Stromal cell of bone marrow (primary cell): Measurements from ENCODE around the gene TMEM115.

Experiments
- DNase-seq: peaks from one replicate; pipeline ENCODE4 v3.0.0-alpha.2; 2012; ENCODE audit warnings: low read depth

TMEM115 gene, protein sequence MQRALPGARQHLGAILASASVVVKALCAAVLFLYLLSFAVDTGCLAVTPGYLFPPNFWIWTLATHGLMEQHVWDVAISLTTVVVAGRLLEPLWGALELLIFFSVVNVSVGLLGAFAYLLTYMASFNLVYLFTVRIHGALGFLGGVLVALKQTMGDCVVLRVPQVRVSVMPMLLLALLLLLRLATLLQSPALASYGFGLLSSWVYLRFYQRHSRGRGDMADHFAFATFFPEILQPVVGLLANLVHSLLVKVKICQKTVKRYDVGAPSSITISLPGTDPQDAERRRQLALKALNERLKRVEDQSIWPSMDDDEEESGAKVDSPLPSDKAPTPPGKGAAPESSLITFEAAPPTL

DNA sequence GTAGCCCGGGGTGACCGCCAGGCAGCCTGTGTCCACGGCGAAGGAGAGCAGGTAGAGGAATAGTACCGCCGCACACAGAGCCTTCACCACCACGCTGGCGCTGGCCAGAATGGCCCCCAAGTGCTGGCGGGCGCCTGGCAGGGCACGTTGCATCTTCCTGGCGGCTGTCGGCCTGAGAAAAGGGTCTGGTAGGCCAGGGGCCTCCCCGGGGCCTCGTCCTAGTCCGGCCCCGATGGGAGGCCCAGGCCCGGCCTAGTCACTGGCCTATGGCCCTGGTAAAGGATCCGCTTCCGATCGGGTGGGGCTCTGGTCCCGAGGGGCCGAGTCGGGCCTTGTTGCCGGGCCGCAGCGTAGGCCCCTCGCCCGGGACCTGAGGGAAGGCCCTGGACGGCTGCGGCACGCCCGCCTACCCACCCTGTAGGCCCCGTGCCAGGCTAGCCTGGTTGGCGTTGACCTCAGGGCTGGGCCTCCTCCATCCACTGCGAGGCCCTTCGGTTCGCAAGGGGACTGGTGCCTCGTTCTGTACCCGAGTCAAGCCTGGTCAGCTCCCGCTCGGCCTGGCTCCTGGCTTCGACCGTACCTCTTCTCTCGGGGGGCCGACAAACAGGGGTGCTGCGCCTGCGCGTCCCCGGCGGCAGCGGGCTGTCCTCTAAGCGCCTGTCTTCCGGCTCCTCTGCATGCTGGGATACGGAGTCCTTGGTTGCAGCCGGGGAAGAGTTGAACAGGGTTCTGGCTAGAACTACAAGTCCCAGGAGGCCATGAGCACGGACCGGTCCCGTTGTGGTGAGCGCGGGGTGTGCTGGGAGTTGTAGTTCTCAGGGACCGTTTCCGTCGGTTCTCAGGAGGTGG is at the start of gene TMEM115:
Gene TMEM115 (minus strand): TSS at position 611 of the 849 bp plus-strand sequence. CDS start 458 bp downstream, at position 153.
- peak; percentile 99 for DNase-seq

DNA sequence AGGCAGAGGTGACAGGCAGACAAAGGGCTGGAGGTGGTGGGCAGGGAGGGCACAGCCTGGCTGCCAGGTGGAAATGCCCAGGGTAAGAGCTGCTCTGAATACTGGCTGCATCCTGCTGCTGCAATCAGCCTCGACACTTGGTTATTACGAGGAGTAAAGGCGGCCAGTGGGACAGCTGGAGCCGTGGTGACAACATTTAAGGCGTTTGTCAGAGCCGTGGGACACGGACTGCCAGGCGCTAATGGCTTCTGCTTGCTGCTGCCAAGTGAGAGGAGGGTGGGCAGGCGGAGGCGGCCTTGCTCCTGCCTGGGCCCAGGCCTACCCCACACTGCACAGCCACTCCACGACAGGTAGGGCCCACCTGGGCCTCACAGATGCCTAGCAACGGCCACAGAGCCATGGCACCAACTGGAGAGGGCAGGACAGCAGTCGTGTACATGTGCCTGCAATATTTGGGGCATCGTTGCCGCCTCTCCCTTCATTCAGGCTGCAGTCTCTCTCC is 49.2 kb upstream of the TMEM115 start:
- no peak for DNase-seq

DNA sequence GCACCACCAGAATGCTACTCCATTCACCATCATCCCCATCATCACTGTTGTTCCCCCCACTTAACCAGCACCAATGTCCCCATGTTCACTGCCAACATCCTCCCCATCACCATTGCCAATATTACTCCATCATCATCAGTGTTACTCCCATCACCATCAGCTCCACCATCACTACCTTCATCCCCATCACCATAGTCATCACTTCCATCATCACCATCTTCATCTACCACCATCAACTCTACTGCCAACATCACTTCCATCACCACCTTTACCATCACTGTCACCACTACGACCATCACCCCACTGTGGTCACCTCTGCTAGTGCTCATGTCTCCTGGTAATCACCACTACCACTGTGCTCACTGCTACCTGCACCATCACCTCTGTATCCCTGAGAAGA is 47.2 kb upstream of the TMEM115 start:
- DNase-seq = no peak

DNA sequence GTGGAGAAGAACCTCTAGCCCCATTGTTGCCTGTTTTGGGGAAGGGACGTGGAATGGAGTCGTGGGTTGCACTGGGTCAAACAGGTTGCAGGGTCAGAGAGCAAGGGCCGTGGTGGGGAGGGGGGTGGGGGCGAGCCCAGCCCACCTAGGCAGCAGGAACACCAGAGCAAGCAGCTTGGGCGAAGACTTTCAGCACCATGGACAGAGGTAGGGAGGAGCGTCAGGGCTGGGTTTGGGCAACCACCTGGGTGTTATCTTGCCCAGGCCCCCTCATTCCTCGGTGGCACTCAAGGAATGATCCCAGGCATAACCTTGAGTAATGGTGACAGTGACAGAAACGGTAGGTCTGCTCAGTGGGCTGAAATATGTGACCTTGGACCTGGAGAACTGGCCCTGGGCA is 45.9 kb upstream of the TMEM115 start:
- no peak for DNase-seq

DNA sequence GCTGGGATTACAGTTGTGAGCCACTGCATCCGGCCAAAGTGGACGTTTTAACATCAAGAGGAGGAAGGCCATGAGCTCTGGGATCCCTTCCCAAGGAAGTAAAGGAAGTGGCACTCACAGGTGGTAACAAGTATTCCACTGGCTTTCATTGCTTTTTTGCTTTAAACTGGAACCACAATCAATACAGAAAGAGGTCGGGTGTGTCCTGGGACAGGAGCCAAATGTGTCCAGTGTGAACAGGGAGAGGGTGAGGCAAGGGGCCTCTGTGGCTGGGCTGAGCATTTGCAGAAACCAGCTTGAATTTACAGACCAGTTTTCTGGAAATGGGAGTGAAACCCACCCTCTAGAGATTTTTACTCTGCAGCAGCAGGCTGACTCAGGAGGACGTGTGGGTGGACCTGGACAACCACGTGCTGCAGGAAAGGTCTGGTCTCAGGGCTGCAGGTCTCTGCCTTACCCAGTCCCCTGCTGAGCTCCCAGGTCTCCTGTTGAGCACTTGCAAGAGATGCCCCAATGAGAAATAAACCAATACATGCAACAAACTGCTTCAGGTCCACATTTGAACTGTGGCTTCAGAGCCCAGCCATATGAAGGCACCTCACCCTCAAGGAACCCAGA is 42.8 kb upstream of the TMEM115 start:
- no peak for DNase-seq

DNA sequence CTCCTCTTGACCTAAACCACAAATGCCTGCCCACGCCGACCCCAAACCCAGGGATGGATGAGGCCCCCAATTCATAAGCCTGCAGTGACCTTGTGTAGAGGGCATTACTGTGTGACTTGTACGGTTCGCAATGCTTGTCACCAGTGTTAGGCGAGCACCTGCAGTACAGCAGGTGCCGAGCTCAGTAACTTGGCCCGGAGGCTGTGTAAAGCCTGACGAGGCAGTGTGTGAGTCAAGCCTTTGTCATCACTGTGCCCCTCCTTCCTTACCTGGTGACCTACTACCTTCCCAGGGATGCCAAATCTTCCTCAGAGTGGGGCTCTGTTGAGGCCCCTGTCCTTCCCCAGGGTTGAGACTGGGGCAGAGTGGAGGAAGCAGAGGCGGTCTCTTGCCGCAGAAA is 37.2 kb upstream of the TMEM115 start:
- no peak for DNase-seq

DNA sequence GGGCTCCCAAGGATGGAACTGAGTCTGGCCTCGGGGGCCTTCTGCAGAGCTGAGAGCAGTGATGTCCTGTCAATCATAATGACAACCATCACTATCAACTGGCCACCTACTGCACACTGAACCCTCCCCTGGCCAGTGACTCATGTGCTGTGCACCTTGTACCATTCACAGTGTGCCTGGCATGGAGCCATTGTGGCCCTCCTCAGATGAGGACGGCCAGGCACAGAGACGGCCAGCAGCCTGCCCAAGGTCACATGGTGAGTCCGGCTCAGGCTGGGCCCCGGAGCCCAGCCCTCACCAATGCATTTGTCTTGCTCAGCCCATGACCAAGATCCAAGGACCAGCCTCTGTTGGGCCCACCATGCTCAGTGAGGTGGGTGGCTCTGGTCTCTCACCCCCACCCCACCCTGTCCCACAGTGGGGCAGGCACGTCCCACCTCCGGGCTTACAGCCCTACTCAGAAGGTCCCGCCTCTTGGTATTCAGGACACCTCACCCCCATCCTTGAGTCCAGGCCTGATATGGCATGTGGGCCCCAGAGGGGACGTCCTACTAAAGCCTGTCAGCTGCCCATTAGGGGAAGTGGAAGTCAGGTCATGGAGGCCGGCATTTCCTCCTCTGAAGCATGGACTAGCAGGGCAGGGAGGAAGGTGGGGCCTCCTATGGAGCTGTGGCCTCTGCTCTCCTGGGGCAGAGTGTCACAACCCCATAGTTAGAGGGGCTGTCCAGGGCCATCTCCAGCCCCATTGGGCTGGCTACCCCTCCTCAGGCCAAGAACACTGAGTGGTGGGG is 35.9 kb upstream of the TMEM115 start:
- no peak for DNase-seq

DNA sequence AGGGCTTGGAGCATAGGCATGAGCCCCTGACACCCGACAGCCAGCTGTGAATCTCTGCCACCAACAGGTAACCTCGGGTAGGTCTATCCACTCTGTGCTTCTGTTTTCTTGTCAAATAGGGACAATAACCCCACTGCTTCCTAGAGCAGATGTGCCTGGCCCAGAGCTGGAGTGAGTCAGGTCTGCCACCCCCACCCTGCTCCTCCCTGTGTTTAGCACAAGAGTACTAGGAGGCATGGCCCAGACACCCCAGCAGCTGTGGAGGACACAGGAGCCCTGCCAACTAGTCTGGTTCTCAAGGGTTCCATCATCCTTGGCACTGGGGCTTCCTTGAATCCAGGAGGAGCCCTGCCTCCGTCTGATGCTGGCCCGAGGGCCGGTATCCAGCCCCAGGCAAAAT is 33.7 kb upstream of the TMEM115 start:
- no peak for DNase-seq

DNA sequence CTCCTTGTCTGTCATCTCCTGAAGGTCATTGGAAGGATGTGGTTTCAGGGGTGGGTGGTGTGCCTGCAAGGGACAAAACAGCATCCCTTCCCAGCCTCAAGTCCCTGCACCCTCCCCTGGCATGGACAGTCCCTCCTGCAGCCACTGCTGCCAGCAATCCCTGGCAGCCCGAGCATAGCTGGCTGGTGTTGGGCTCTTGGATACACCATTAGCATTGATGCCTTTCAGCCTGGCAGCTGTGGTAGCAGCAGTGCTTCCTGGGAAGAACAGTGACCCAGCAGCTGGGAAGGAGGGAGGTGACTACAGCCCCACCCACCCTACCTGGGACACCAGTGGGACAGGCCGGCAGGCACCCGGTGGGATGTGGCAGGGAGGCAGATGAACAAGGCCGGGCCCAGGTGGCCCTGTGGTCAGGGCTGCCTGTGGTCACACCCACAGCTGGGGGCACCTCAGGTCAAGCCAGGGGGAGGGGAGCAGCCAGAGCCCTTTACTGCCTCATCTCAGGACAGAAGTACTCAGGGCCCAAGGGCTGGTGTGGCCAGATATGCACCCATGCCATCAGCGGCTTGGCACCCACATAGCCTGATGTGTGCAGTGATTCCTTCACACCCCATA is 32.9 kb upstream of the TMEM115 start:
- no peak for DNase-seq

DNA sequence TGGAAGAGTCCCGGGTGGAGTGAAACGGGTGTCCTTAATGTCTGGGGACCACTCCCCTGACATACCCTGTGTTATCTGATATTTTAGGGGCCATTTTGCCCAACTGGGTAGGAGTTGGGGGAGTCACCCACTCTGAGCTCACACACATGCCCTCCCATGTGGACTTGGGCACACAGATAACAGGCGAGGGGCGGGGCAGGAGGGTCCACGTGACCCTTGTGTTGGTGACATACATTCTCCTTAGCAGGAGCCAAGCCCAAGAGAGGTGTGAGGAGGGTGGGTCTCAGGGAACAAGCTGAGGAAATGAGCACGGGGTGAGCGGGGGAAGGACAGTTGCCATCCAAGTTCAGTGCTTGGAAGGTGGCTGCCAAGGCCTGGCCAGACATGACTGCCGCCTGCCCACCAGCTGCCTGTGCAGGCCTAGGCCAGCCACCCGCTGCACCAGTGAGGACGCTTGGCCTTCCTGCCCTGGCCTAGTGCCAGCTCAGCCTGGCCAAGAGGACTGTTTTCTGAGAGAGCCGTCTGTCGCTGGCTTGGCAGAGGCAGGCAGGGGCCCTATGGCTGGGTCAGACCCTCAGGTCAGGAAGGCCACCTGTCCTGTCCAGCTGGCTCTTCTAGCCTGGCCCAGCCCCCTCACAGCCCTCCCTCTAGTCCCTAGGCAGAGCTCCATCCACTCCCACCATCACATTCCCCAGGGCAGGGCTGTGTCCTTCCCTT is 31.3 kb upstream of the TMEM115 start:
- DNase-seq = no peak

DNA sequence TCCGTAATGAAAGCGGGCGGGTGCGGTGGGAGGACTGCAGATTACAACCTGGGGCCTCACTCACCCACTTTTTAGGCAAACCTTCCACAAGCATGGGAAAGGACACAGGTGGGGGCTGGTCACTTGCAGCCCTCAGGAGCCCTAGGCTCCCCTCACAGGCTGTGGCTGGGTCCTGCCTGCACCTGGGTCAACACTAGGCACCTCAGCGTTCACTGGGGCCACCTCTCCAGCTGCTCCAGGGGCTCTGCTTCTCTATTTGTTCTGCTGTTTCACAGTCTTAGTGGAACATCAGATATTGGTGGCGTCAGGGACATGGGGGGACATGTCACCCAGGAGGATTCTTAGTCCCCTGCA is 30.1 kb upstream of the TMEM115 start:
- no peak for DNase-seq

DNA sequence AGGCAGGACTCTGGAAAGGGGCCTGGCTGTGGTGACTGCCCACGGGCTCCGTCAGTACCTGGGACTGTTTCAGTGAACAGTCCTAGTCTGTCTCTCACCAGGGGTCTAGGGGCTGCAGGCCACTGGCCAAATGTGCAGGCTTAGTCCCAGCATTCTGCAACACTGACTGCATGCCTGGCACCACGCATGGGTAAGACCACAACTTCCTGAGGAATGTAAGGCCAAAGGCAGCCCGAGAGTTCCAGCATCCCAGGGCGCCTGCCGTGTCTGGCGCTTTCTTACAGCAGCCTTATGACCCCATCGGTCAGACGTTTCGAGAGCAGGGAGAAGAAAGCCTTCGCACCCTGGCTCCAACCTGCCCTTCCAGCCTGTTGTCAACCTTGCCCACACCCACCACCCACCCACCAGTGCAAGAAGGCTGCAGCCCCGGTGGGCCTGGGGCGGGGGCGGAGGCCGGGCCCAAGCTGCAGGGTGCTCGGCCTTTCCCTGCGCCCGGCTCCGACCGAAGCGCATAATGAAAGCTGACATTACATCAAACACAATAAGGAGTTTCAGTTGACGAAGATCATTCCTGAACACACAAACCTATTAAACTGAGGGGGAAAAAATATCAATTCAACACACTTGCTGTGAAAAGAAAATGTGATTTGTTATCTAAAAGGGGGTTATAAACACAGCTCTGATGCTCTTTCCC is 29.5 kb upstream of the TMEM115 start:
- DNase-seq = no peak

DNA sequence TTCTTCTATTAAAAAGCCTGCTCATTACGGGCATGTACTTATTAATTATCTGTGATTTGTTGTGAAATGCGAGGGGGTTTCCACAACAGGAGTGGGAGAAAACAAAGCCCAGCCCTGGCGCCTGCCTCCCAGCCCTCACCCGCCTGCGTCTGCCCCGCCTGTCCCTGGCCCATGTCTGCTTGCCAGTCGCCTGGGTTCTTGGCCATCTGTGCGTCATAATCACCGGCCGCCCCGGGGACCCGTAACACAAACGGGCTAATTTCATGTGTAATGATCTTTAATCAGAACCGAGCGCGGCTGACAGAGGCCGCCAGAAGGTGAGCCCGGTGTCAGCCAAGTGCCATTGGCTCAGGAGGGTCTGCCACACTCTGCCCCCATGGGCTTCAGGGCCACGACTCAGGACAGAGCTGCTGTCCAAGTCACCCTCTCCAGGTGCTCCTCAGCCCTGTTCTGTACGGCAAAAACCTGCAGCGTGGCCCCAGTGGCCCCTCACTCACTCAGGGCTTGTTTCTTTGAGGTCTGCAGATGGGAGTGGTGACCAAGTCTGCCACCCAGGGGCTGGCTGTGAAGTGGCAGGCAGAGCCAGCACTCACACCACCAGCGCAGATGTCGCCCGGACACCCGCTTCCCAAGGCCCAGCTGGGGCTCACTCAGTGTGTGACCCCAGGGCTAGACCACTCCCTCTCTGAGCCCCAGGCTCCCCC is 28.8 kb upstream of the TMEM115 start:
- no peak for DNase-seq

DNA sequence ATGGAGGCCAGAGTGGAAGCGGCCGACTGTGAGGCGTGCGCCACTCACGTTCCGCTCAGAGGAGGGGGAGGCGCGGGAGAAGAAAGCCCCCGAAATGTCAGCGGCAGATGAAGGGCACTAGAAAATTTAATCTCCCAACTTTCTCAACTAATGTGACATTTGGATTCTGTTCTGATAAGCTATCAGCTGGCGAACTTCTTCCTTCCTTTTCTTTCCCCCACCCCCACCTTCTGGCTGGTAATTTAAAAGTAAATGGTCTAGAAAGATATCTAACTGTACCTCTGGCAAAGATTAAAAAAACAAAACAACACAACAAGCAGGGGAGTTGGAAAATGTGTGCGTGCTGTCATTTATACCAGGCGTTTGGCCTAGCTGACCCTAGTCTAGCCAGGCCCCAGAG is 26.4 kb upstream of the TMEM115 start:
- no peak for DNase-seq

DNA sequence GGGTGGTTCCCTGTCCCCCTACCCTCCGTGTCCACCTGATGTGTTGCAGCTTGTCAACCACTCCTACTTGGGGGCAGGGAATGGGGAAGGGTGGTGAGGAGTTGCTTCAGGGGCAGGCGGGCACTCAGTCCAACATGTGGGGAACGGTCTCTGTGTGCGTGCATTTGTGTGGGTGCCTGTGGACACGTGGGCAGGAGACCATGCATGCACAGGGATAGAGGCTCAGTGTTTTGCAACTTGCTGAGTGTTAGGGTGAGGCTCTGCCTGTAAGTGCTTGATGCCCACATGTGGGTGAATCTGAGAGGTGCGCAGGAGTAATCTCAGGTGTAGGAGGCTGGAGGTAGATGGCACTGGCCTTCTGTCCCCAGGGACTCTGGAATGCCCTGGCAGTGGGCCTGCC is 24.4 kb upstream of the TMEM115 start:
- no peak for DNase-seq

DNA sequence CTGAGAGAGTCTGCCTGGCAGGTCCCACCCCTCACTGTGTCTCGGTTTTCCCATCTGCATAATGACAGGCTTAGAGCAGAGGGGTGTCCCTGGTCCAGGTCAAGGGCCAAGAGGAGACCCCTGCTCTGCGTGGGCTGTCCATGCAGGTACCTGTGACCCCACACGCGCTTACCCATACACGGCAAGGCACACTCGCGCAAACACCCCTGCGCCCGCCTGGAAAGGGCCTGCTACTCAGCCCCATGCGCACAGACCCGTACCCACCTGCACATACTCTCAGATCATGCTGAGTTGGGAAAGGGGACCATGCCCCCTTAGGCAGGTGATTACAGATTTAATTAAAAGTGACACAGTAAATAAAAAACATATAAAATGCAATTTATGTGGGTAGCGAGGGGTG is 23.4 kb upstream of the TMEM115 start:
- no peak for DNase-seq

DNA sequence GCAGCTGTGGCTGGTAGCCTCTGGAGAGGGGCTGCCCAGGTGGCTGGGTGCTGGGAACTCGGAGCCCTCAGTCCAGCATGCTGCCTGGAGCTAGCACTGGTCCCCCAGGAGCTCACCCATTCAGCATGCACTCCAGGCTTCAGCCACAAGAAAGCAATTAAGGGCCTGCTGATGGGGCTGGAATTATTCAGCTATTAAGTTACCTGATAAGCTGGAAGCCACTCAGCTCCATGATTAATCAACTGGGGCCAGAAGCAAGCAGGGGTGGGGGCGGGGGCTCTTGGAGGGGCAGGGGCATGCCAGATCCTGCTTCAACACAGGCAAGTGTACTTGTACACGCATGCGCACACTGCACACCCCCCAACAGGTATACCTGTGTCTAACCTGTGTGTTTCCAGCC is 22.1 kb upstream of the TMEM115 start:
- no peak for DNase-seq

DNA sequence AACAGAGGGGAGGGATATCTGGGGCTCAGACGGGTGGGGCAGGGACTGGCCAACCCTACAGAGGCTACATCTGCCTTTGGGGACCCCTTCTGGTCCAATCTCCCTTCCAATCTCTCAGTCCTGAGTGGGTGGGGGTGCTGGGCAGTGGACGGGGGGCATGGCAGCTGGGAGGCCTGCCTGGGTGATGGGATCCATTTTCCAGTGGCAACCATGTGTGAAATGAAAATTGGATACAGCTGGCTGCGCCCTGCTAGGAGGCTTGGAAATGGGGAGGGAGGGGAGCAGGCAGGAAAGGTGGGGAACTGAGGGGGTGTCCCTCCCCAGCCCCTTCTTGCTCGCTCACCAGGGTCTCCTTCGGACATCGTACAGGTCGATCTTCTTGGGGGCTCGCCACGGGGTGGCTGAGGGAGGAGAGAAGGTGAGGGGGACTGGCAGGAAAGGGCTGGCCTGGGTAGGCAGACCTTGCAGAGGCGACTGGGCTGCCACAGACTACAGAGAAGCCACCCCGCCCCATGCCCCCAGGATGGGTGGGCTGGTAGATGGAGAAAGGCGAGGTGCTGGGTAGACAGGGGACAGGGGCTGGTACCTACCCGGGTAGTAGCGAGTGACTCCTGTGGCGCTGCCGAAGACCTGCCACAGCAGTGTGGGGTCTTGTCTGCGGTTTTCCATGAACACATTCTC is 21.2 kb upstream of the TMEM115 start:
- no peak for DNase-seq

DNA sequence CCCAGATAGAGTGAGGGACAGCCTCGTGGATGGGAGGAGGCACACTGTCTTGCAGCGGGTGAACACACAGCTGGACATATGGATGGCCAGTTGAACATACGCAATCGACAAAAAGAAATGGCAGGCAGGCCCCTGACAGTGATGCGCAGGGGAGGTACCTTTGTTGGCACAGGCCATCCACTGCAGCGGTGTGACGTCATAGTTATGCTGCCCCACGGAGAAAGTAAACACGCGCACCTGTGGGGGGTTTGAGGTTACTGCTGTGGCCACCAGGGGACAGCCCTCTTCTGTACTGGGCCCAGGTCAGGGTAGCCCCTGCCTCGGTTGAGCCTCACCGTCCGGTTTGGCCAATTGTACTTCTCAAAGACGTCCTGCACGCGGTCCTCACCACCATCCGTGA is 19.4 kb upstream of the TMEM115 start:
- DNase-seq = no peak
